ENCODE data around the gene ACAD11.

Gene ACAD11

GRCh38 chr3:132538072-132538471, 121.5 kb downstream of the ACAD11 start:
- DNase-seq: no peak
- Histone ChIP-seq H3K4me2 (ENCODE audit: low read length) (no peak overlapping the region), H3K4ac (ENCODE audit: low read depth, low read length) (no peak overlapping the region), H3K14ac (ENCODE audit: low read length) (no peak overlapping the region), H4K91ac (ENCODE audit: low read depth, low read length) (no peak overlapping the region), H2AFZ (ENCODE audit: insufficient read depth, low read length, poor library complexity) (no peak overlapping the region), H3K23ac (ENCODE audit: low read length) (no peak overlapping the region), H2BK120ac (ENCODE audit: insufficient read depth, low read length, poor library complexity) (no peak overlapping the region), H3K27ac (ENCODE audit: low read depth, low read length) (no peak overlapping the region), H3K79me1 (ENCODE audit: low read length) (no peaks in the 10 kb centered on the region), H2AK5ac (ENCODE audit: low read length) (no peak overlapping the region), H3K18ac (ENCODE audit: low read length) (no peak overlapping the region), H3K4me1 (ENCODE audit: control insufficient read depth in 1 of 2, insufficient read depth in 2 of 2, low read length in 2 of 2) (no peaks in the 10 kb centered on the region), H3K36me3 (ENCODE audit: control insufficient read depth in 1 of 2, insufficient read depth in 2 of 2, low read length in 2 of 2) (peaks cover 15 to 23% of the 10 kb centered on the region in 2 experiments), H2BK5ac (ENCODE audit: low read depth, low read length, poor library complexity) (no peak overlapping the region), H2BK12ac (ENCODE audit: low read length) (no peak overlapping the region), H3K79me2 (ENCODE audit: control insufficient read depth, insufficient read depth, low read length, poor library complexity) (no peaks in the 10 kb centered on the region), H4K8ac (ENCODE audit: low read depth, low read length) (no peak overlapping the region), H3K27me3 (ENCODE audit: insufficient read depth, low read length) (no peaks in the 10 kb centered on the region), H4K12ac (ENCODE audit: low read depth, low read length) (no peak overlapping the region), H3K9me3 (ENCODE audit: insufficient read depth, low read depth, low read length) (no peaks in the 10 kb centered on the region), H3K9ac (ENCODE audit: low read length) (no peak overlapping the region), H3K4me3 (ENCODE audit: low read depth, low read length) (no peak overlapping the region)
- no CpG with 5 or more reads among the region's 5 CpGs for WGBS (ENCODE audit: extremely low coverage, insufficient coverage, insufficient read length)

- H3K4ac ChIP-seq (ENCODE audit: low read depth, low read length): no peak overlapping the region
- H2BK120ac ChIP-seq (ENCODE audit: insufficient read depth, low read length, poor library complexity): no peak overlapping the region
- DNase-seq: no peak
- H3K23ac ChIP-seq (ENCODE audit: low read length): no peak overlapping the region
- H2BK5ac ChIP-seq (ENCODE audit: low read depth, low read length, poor library complexity): no peak overlapping the region
- H4K12ac ChIP-seq (ENCODE audit: low read depth, low read length): no peak overlapping the region
- H4K91ac ChIP-seq (ENCODE audit: low read depth, low read length): no peak overlapping the region
- no peaks in the 10 kb centered on the region for H3K27me3 ChIP-seq (ENCODE audit: insufficient read depth, low read length)
- H3K9me3 ChIP-seq (ENCODE audit: insufficient read depth, low read depth, low read length): no peaks in the 10 kb centered on the region
- H3K4me2 ChIP-seq (ENCODE audit: low read length): no peak overlapping the region
- peaks cover 16 to 23% of the 10 kb centered on the region in 2 experiments for H3K36me3 ChIP-seq (ENCODE audit: control insufficient read depth in 1 of 2, insufficient read depth in 2 of 2, low read length in 2 of 2)
- H3K4me3 ChIP-seq (ENCODE audit: low read depth, low read length): no peak overlapping the region
- no peak overlapping the region for H3K9ac ChIP-seq (ENCODE audit: low read length)
- no CpG with 5 or more reads among the region's 1 CpG for WGBS (ENCODE audit: extremely low coverage, insufficient coverage, insufficient read length)
- H3K27ac ChIP-seq (ENCODE audit: low read depth, low read length): no peak overlapping the region
- H2AK5ac ChIP-seq (ENCODE audit: low read length): no peak overlapping the region
- H3K18ac ChIP-seq (ENCODE audit: low read length): no peak overlapping the region
- H4K8ac ChIP-seq (ENCODE audit: low read depth, low read length): no peak overlapping the region
- H2BK12ac ChIP-seq (ENCODE audit: low read length): no peak overlapping the region
- no peaks in the 10 kb centered on the region for H3K79me2 ChIP-seq (ENCODE audit: control insufficient read depth, insufficient read depth, low read length, poor library complexity)
- no peak overlapping the region for H3K14ac ChIP-seq (ENCODE audit: low read length)
- H3K79me1 ChIP-seq (ENCODE audit: low read length): no peaks in the 10 kb centered on the region
- no peak overlapping the region for H2AFZ ChIP-seq (ENCODE audit: insufficient read depth, low read length, poor library complexity)
- no peaks in the 10 kb centered on the region for H3K4me1 ChIP-seq (ENCODE audit: control insufficient read depth in 1 of 2, insufficient read depth in 2 of 2, low read length in 2 of 2)
Measured at GRCh38 chr3:132537297-132537696, 122.3 kb downstream of the ACAD11 start.

GRCh38 chr3:132536442-132537153, 123.0 kb downstream of the ACAD11 start:
- no peak overlapping the region for H4K8ac ChIP-seq (ENCODE audit: low read depth, low read length)
- no peak overlapping the region for H3K23ac ChIP-seq (ENCODE audit: low read length)
- no peaks in the 10 kb centered on the region for H3K79me1 ChIP-seq (ENCODE audit: low read length)
- H3K4ac ChIP-seq (ENCODE audit: low read depth, low read length): no peak overlapping the region
- no peaks in the 10 kb centered on the region for H3K9me3 ChIP-seq (ENCODE audit: insufficient read depth, low read depth, low read length)
- H2BK12ac ChIP-seq (ENCODE audit: low read length): no peak overlapping the region
- no peak overlapping the region for H3K27ac ChIP-seq (ENCODE audit: low read depth, low read length)
- no peak overlapping the region for H3K9ac ChIP-seq (ENCODE audit: low read length)
- no peak overlapping the region for H3K4me2 ChIP-seq (ENCODE audit: low read length)
- H2AFZ ChIP-seq (ENCODE audit: insufficient read depth, low read length, poor library complexity): no peak overlapping the region
- DNase-seq: no peak
- no peak overlapping the region for H4K12ac ChIP-seq (ENCODE audit: low read depth, low read length)
- no peak overlapping the region for H2AK5ac ChIP-seq (ENCODE audit: low read length)
- H3K27me3 ChIP-seq (ENCODE audit: insufficient read depth, low read length): no peaks in the 10 kb centered on the region
- no peak overlapping the region for H3K18ac ChIP-seq (ENCODE audit: low read length)
- no peak overlapping the region for H3K4me3 ChIP-seq (ENCODE audit: low read depth, low read length)
- no peaks in the 10 kb centered on the region for H3K4me1 ChIP-seq (ENCODE audit: control insufficient read depth in 1 of 2, insufficient read depth in 2 of 2, low read length in 2 of 2)
- H2BK5ac ChIP-seq (ENCODE audit: low read depth, low read length, poor library complexity): no peak overlapping the region
- no peak overlapping the region for H2BK120ac ChIP-seq (ENCODE audit: insufficient read depth, low read length, poor library complexity)
- no peak overlapping the region for H4K91ac ChIP-seq (ENCODE audit: low read depth, low read length)
- H3K79me2 ChIP-seq (ENCODE audit: control insufficient read depth, insufficient read depth, low read length, poor library complexity): no peaks in the 10 kb centered on the region
- no CpG with 5 or more reads among the region's 3 CpGs for WGBS (ENCODE audit: extremely low coverage, insufficient coverage, insufficient read length)
- no peak overlapping the region for H3K14ac ChIP-seq (ENCODE audit: low read length)
- peaks cover 13 to 23% of the 10 kb centered on the region in 2 experiments for H3K36me3 ChIP-seq (ENCODE audit: control insufficient read depth in 1 of 2, insufficient read depth in 2 of 2, low read length in 2 of 2)

GRCh38 chr3:132535575-132536441, 123.8 kb downstream of the ACAD11 start:
- Histone ChIP-seq H3K27ac (ENCODE audit: low read depth, low read length) (no peak overlapping the region), H3K18ac (ENCODE audit: low read length) (no peak overlapping the region), H4K91ac (ENCODE audit: low read depth, low read length) (no peak overlapping the region), H3K14ac (ENCODE audit: low read length) (no peak overlapping the region), H2BK120ac (ENCODE audit: insufficient read depth, low read length, poor library complexity) (no peak overlapping the region), H3K4me3 (ENCODE audit: low read depth, low read length) (no peak overlapping the region), H3K27me3 (ENCODE audit: insufficient read depth, low read length) (no peaks in the 10 kb centered on the region), H2AFZ (ENCODE audit: insufficient read depth, low read length, poor library complexity) (no peak overlapping the region), H3K4me2 (ENCODE audit: low read length) (no peak overlapping the region), H3K79me2 (ENCODE audit: control insufficient read depth, insufficient read depth, low read length, poor library complexity) (no peaks in the 10 kb centered on the region), H4K12ac (ENCODE audit: low read depth, low read length) (no peak overlapping the region), H2BK5ac (ENCODE audit: low read depth, low read length, poor library complexity) (no peak overlapping the region), H3K23ac (ENCODE audit: low read length) (no peak overlapping the region), H3K9ac (ENCODE audit: low read length) (peak overlapping the region; percentile 33), H3K4me1 (ENCODE audit: control insufficient read depth in 1 of 2, insufficient read depth in 2 of 2, low read length in 2 of 2) (no peaks in the 10 kb centered on the region), H3K9me3 (ENCODE audit: insufficient read depth, low read depth, low read length) (no peaks in the 10 kb centered on the region), H4K8ac (ENCODE audit: low read depth, low read length) (no peak overlapping the region), H2BK12ac (ENCODE audit: low read length) (no peak overlapping the region), H3K79me1 (ENCODE audit: low read length) (no peaks in the 10 kb centered on the region), H3K4ac (ENCODE audit: low read depth, low read length) (no peak overlapping the region), H2AK5ac (ENCODE audit: low read length) (no peak overlapping the region), H3K36me3 (ENCODE audit: control insufficient read depth in 1 of 2, insufficient read depth in 2 of 2, low read length in 2 of 2) (peaks cover 13 to 26% of the 10 kb centered on the region in 2 experiments)
- peak; percentile 54 to 82 for DNase-seq
- whole genome bisulfite sequencing (ENCODE audit: extremely low coverage, insufficient coverage, insufficient read length): no CpG with 5 or more reads among the region's 7 CpGs

Data from trophoblast cell (in vitro differentiated cells and primary cell).